K562 (cell line): ENCODE results near the gene NME2. TPM values are rescaled to one million over a fixed set of nuclear protein-coding genes. Genes with fewer than 3 reads are reported as not detected.
A peak's percentile ranks its signal among the peaks of the same experiment; 100 is the strongest.

Experiments used
- FOXJ3 ChIP-seq: sonication (generic); formaldehyde crosslinking; IDR thresholded peaks from 2 replicates; pipeline ENCODE4 v1.4.0; 2020; ENCODE audit warnings: mild to moderate bottlenecking, missing genetic modification reagents
- KAT7 ChIP-seq: sonication (generic); formaldehyde crosslinking; IDR thresholded peaks from 2 replicates; pipeline ENCODE4 v1.8.0; 2022; ENCODE audit warnings: missing genetic modification reagents, mild to moderate bottlenecking, borderline replicate concordance
- KDM2B ChIP-seq: fragments of 250-450 bp; sonication (Bioruptor Pico); IDR thresholded peaks from 2 replicates; pipeline ENCODE4 v1.8.0; 2021; ENCODE audit warnings: mild to moderate bottlenecking, moderate library complexity
- NONO ChIP-seq, 2 experiments: fragments of 200-400 bp in 1 of 2; fragments of 450-650 bp in 1 of 2; formaldehyde crosslinking in 1 of 2; IDR thresholded peaks; 2 replicates each; pipeline ENCODE4 v1.6.1; 2017; ENCODE audit warnings: low read depth in 2 of 2, mild to moderate bottlenecking in 2 of 2, moderate library complexity in 2 of 2, low read length in 1 of 2
- RAD21 ChIP-seq, 2 experiments: fragments of 250-450 bp in 1 of 2; fragments of 450-650 bp in 1 of 2; sonication (Bioruptor Pico) in 1 of 2; formaldehyde crosslinking in 1 of 2; IDR thresholded peaks in 1 of 2; conservative IDR thresholded peaks in 1 of 2; 2 replicates each; pipeline versions ENCODE4 v1.4.0 to v1.8.0; 2020 to 2022; ENCODE audit warnings: mild to moderate bottlenecking in 2 of 2, moderate library complexity in 1 of 2
- RBFOX2 ChIP-seq: fragments of 200-400 bp; formaldehyde crosslinking; IDR thresholded peaks from 2 replicates; pipeline ENCODE4 v1.6.1; 2017; ENCODE audit warnings: low read depth, mild to moderate bottlenecking, low read length, moderate library complexity
- ZFP36 ChIP-seq: fragments of 150-350 bp; IDR thresholded peaks from 2 replicates; pipeline ENCODE4 v1.6.1; 2018; ENCODE audit warnings: low read length, low read depth; ENCODE audit not compliant: partially characterized antibody
- ZFX ChIP-seq: sonication (generic); formaldehyde crosslinking; IDR thresholded peaks from 2 replicates; pipeline ENCODE4 v1.8.0; 2022; ENCODE audit warnings: mild to moderate bottlenecking, missing genetic modification reagents, moderate library complexity
- ZNF431 ChIP-seq: sonication (generic); formaldehyde crosslinking; IDR thresholded peaks from 2 replicates; pipeline ENCODE4 v1.8.0; 2022; ENCODE audit warnings: mild to moderate bottlenecking, missing genetic modification reagents
- polyA plus RNA-seq, 8 experiments: library from polyadenylated mRNA; depleted of rRNA in 4 of 8; stranded (reverse) in 5 of 8; unstranded in 3 of 8; fragments of >200 nt; fragmentation: Nextera tagmentation in 2 of 8; fragmentation: Illumina TruSeq in 1 of 8; extraction: Ambion mirVana in 2 of 8; extraction: Trizol in 1 of 8; gene quantifications; 2 replicates each; pipeline versions ENCODE4 v1.2.1 to v1.2.3, GENCODE V29; 2011 to 2014; ENCODE audit warnings: inconsistent platforms in 1 of 8, missing spikeins in 1 of 8
- total RNA-seq, 7 experiments: library from RNA; depleted of rRNA in 6 of 7; stranded (reverse); fragments of >200 nt in 6 of 7; fragmentation: Illumina TruSeq in 2 of 7; extraction: Trizol in 2 of 7; gene quantifications; 2 replicates each; pipeline versions ENCODE4 v1.2.1 to v1.2.3, GENCODE V29; 2011 to 2021; ENCODE audit warnings: low replicate concordance in 1 of 7
- TF ChIP-seq, protein P1 (sequence below), 3 experiments: fragments of 200-800 bp in 1 of 3; sonication (Bioruptor generic) in 1 of 3; sonication (generic) in 1 of 3; formaldehyde crosslinking in 1 of 3; IDR thresholded peaks; 2 replicates each; pipeline versions ENCODE4 v1.6.1 to v1.8.0; 2016 to 2022; ENCODE audit warnings: mild to moderate bottlenecking in 2 of 3, missing compliant biosample characterization in 2 of 3, missing genetic modification characterization in 2 of 3, missing genetic modification reagents in 1 of 3
- TF ChIP-seq, protein P2 (sequence below): sonication (generic); formaldehyde crosslinking; IDR thresholded peaks from 2 replicates; pipeline ENCODE4 v1.8.0; 2022; ENCODE audit warnings: mild to moderate bottlenecking, missing genetic modification reagents
- TF ChIP-seq, protein P3 (sequence below), 2 experiments: fragments of 450-650 bp in 1 of 2; IDR thresholded peaks; 2 replicates each; pipeline ENCODE4 v1.6.1; 2011 to 2017; ENCODE audit warnings: low read depth in 2 of 2, antibody characterized with exemption in 1 of 2, borderline replicate concordance in 1 of 2, low read length in 1 of 2, mild to moderate bottlenecking in 1 of 2, mixed read lengths in 1 of 2; ENCODE audit not compliant: control insufficient read depth in 1 of 2
- TF ChIP-seq, protein P4 (sequence below): fragments of 450-650 bp; formaldehyde crosslinking; IDR thresholded peaks from 2 replicates; pipeline ENCODE4 v1.4.0; 2020; ENCODE audit warnings: mild to moderate bottlenecking, moderate library complexity

NME2 gene
- total and polyA plus RNA-seq, 9 of the 15 experiments (the other 6 are each of a cell fraction or from before 2014, with no cell fraction given) = 684 to 1,202 (median 924) TPM

DNA sequence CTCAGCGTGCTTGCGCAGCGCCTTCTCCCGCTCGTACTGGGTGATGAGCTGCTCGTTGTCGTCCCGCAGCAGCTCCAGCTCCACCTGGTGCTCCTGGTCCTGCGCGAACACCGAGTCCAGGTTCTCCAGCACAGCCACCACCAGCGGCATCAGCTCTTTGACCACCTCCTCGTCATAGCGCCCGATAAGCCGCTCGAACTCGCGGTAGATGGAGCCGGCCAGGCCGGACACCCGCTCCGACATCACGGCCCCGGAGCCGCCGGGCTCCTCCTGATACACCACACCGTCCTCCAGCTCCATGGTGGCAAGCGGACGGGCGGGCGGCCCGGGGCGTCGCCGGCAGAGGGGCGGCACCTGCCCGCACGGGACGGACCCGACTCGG is 45.9 kb upstream of the NME2 start (continued):
- TF ChIP-seq, protein P1, sequence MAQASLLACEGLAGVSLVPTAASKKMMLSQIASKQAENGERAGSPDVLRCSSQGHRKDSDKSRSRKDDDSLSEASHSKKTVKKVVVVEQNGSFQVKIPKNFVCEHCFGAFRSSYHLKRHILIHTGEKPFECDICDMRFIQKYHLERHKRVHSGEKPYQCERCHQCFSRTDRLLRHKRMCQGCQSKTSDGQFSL (CRISPR knock-in tag; IDR thresholded peaks at IDR 0.05) = 0 out of 2 replicates have a peak, but pooled peaks have one; percentile 50
- TF ChIP-seq, protein P1 (tag; IDR thresholded peaks at IDR 0.05) = no peak
- no peak for TF ChIP-seq FOXJ3
- peak; percentile 73 for TF ChIP-seq ZFX
- TF ChIP-seq, protein P2, sequence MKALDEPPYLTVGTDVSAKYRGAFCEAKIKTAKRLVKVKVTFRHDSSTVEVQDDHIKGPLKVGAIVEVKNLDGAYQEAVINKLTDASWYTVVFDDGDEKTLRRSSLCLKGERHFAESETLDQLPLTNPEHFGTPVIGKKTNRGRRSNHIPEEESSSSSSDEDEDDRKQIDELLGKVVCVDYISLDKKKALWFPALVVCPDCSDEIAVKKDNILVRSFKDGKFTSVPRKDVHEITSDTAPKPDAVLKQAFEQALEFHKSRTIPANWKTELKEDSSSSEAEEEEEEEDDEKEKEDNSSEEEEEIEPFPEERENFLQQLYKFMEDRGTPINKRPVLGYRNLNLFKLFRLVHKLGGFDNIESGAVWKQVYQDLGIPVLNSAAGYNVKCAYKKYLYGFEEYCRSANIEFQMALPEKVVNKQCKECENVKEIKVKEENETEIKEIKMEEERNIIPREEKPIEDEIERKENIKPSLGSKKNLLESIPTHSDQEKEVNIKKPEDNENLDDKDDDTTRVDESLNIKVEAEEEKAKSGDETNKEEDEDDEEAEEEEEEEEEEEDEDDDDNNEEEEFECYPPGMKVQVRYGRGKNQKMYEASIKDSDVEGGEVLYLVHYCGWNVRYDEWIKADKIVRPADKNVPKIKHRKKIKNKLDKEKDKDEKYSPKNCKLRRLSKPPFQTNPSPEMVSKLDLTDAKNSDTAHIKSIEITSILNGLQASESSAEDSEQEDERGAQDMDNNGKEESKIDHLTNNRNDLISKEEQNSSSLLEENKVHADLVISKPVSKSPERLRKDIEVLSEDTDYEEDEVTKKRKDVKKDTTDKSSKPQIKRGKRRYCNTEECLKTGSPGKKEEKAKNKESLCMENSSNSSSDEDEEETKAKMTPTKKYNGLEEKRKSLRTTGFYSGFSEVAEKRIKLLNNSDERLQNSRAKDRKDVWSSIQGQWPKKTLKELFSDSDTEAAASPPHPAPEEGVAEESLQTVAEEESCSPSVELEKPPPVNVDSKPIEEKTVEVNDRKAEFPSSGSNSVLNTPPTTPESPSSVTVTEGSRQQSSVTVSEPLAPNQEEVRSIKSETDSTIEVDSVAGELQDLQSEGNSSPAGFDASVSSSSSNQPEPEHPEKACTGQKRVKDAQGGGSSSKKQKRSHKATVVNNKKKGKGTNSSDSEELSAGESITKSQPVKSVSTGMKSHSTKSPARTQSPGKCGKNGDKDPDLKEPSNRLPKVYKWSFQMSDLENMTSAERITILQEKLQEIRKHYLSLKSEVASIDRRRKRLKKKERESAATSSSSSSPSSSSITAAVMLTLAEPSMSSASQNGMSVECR (CRISPR knock-in tag) = 0 out of 2 replicates have a peak, but pooled peaks have one; percentile 64
- peak; percentile 24; the same call in 1 of the 2 replicates for TF ChIP-seq ZNF431 (CRISPR knock-in tag)
- 0 out of 2 replicates have a peak, but pooled peaks have one; percentile 54 for TF ChIP-seq KAT7 (CRISPR knock-in tag)
- no peak for TF ChIP-seq ZFP36
- peak; percentile 85 for TF ChIP-seq RBFOX2
- 0 out of 2 replicates have a peak, but pooled peaks have one; percentile 58 for TF ChIP-seq KDM2B (CRISPR knock-in tag)
- TF ChIP-seq, protein P3, sequence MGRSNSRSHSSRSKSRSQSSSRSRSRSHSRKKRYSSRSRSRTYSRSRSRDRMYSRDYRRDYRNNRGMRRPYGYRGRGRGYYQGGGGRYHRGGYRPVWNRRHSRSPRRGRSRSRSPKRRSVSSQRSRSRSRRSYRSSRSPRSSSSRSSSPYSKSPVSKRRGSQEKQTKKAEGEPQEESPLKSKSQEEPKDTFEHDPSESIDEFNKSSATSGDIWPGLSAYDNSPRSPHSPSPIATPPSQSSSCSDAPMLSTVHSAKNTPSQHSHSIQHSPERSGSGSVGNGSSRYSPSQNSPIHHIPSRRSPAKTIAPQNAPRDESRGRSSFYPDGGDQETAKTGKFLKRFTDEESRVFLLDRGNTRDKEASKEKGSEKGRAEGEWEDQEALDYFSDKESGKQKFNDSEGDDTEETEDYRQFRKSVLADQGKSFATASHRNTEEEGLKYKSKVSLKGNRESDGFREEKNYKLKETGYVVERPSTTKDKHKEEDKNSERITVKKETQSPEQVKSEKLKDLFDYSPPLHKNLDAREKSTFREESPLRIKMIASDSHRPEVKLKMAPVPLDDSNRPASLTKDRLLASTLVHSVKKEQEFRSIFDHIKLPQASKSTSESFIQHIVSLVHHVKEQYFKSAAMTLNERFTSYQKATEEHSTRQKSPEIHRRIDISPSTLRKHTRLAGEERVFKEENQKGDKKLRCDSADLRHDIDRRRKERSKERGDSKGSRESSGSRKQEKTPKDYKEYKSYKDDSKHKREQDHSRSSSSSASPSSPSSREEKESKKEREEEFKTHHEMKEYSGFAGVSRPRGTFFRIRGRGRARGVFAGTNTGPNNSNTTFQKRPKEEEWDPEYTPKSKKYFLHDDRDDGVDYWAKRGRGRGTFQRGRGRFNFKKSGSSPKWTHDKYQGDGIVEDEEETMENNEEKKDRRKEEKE (IDR thresholded peaks at IDR 0.05; ENCODE audit: borderline replicate concordance in 1 of 2, control insufficient read depth in 1 of 2, low read depth in 2 of 2, low read length in 1 of 2) = no peak
- peak in 1 of 2 experiments; percentile 48; a peak in 1 of 4 replicates for TF ChIP-seq NONO (IDR thresholded peaks at IDR 0.05; ENCODE audit: low read depth in 2 of 2, low read length in 1 of 2)
- 0 out of 4 replicates have a peak, but pooled peaks of 1 of the 2 experiments have one; percentile 9 for TF ChIP-seq RAD21 (CRISPR knock-in tag; conservative IDR thresholded peaks at IDR 0.05 in 1 of 2, IDR thresholded peaks at IDR 0.05 in 1 of 2)
- TF ChIP-seq, protein P4, sequence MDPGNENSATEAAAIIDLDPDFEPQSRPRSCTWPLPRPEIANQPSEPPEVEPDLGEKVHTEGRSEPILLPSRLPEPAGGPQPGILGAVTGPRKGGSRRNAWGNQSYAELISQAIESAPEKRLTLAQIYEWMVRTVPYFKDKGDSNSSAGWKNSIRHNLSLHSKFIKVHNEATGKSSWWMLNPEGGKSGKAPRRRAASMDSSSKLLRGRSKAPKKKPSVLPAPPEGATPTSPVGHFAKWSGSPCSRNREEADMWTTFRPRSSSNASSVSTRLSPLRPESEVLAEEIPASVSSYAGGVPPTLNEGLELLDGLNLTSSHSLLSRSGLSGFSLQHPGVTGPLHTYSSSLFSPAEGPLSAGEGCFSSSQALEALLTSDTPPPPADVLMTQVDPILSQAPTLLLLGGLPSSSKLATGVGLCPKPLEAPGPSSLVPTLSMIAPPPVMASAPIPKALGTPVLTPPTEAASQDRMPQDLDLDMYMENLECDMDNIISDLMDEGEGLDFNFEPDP (CRISPR knock-in tag) = no peak
